ENCODE measurements around the gene PHLDA3.

- TF ChIP-seq CTCF (IDR thresholded peaks at IDR 0.05): no peak
- no peak for TF ChIP-seq POLR2AphosphoS5 (IDR thresholded peaks at IDR 0.05)
- TF ChIP-seq EP300 (IDR thresholded peaks at IDR 0.05): no peak
These were observed 14.4 kb downstream of the PHLDA3 start for GRCh38 chr1:201454608-201455007.

Measured in sigmoid colon (tissue), 4 donors.